GM13976 (cell line): ENCODE results near the gene AIDA.

Experiments
- DNase-seq: peaks from one replicate; pipeline ENCODE4 v3.0.0; 2012; ENCODE audit warnings: low spot score
- CTCF ChIP-seq: IDR thresholded peaks from 2 replicates; pipeline ENCODE4 v1.5.1; 2012; ENCODE audit warnings: borderline replicate concordance, mild to moderate bottlenecking; ENCODE audit not compliant: insufficient read depth; ENCODE audit errors: extremely low read depth, missing control alignments, control extremely low read depth
- in situ Hi-C: fragments of 300-500 bp; cut with MboI; formaldehyde crosslinking; loops from one replicate; pipeline ENCODE4 v1.12.0; 2022; ENCODE audit warnings: low sequenced_read_pairs, mixed read lengths, inconsistent platforms; ENCODE audit not compliant: unreplicated experiment

AIDA gene

GRCh38 chr1:222734740-222735139 is 22.4 kb upstream of the AIDA start:
- in situ Hi-C loops: no loop called here
- TF ChIP-seq CTCF: no peak
- no peak for DNase-seq

- peak; percentile 61 for DNase-seq
- in situ Hi-C loops: no loop called here
- no peak for TF ChIP-seq CTCF
Measured at GRCh38 chr1:222732216-222733159, 20.2 kb upstream of the AIDA start.

- DNase-seq: no peak
- TF ChIP-seq CTCF: no peak
- in situ Hi-C loops: no loop called here
Measured at GRCh38 chr1:222730866-222731265, 18.6 kb upstream of the AIDA start.

- DNase-seq: no peak
- no peak for TF ChIP-seq CTCF
- in situ Hi-C loops: no loop called here
Measured at GRCh38 chr1:222728746-222729145, 16.5 kb upstream of the AIDA start.

GRCh38 chr1:222716393-222716792 is 4.1 kb upstream of the AIDA start:
- TF ChIP-seq CTCF: no peak
- DNase-seq: no peak
- in situ Hi-C loops: no loop called here

- TF ChIP-seq CTCF: no peak
- peak; percentile 86 for DNase-seq
- in situ Hi-C loops: no loop called here
Measured at GRCh38 chr1:222713091-222713961, 1.0 kb upstream of the AIDA start.
